ENCODE results near the gene PNMA6E. TPM values are rescaled to one million over a fixed set of nuclear protein-coding genes. Genes with fewer than 3 reads are reported as not detected.

PNMA6E gene
- polyA plus RNA-seq (not detected in 2 replicates), polyA minus RNA-seq (not detected in 2 replicates)

GRCh38 chrX:153401133-153401764 is at the start of gene PNMA6E:
Gene PNMA6E (minus strand): TSS chrX:153401350. CDS start chrX:153398849, 2,501 bp downstream.
- H3K79me2 ChIP-seq (replicated peaks; ENCODE audit: insufficient read depth, low read length): no peaks in the 10 kb centered on the region
- no peaks in the 10 kb centered on the region for H3F3A ChIP-seq (ENCODE audit: insufficient read depth, low read length, poor library complexity, severe bottlenecking)
- no peaks in the 10 kb centered on the region for H3K9me3 ChIP-seq (ENCODE audit: low read length)
- H2AFZ ChIP-seq (ENCODE audit: low read depth, low read length): no peak within 1 kb of the TSS
- H3K9ac ChIP-seq (ENCODE audit: low read length): no peak within 1 kb of the TSS
- H3K36me3 ChIP-seq (ENCODE audit: insufficient read depth, low read length): no peaks in the 10 kb centered on the region
- no peak for TF ChIP-seq SMC3 (conservative IDR thresholded peaks at IDR 0.05; ENCODE audit: poor library complexity)
- TF ChIP-seq MXI1 (conservative IDR thresholded peaks at IDR 0.05; ENCODE audit: poor library complexity, severe bottlenecking): no peak
- TF ChIP-seq REST (IDR thresholded peaks at IDR 0.05; ENCODE audit: borderline replicate concordance): no peak
- TF ChIP-seq RAD21 (conservative IDR thresholded peaks at IDR 0.05): no peak
- no peak for TF ChIP-seq POLR2AphosphoS5 (IDR thresholded peaks at IDR 0.05)
- TF ChIP-seq EP300 (conservative IDR thresholded peaks at IDR 0.05; ENCODE audit: poor library complexity, severe bottlenecking): no peak
- TF ChIP-seq, protein P1, sequence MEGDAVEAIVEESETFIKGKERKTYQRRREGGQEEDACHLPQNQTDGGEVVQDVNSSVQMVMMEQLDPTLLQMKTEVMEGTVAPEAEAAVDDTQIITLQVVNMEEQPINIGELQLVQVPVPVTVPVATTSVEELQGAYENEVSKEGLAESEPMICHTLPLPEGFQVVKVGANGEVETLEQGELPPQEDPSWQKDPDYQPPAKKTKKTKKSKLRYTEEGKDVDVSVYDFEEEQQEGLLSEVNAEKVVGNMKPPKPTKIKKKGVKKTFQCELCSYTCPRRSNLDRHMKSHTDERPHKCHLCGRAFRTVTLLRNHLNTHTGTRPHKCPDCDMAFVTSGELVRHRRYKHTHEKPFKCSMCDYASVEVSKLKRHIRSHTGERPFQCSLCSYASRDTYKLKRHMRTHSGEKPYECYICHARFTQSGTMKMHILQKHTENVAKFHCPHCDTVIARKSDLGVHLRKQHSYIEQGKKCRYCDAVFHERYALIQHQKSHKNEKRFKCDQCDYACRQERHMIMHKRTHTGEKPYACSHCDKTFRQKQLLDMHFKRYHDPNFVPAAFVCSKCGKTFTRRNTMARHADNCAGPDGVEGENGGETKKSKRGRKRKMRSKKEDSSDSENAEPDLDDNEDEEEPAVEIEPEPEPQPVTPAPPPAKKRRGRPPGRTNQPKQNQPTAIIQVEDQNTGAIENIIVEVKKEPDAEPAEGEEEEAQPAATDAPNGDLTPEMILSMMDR (IDR thresholded peaks at IDR 0.05; ENCODE audit: poor library complexity, severe bottlenecking): no peak
- TF ChIP-seq TAF1 (IDR thresholded peaks at IDR 0.05; ENCODE audit: low read depth): no peak
- TF ChIP-seq EZH2 (IDR thresholded peaks at IDR 0.05; ENCODE audit: borderline replicate concordance, insufficient read depth, low read length, poor library complexity, severe bottlenecking): no peak
- no peak within 1 kb of the TSS for H3K4me2 ChIP-seq (ENCODE audit: low read length)
- no peak within 1 kb of the TSS for H3K4me3 ChIP-seq (ENCODE audit: low read length)
- no peak within 1 kb of the TSS for H3K27ac ChIP-seq (ENCODE audit: low read length)
- H3K27me3 ChIP-seq (ENCODE audit: insufficient read depth, low read depth, low read length): no peaks in the 10 kb centered on the region
- no peaks in the 10 kb centered on the region for H4K20me1 ChIP-seq (ENCODE audit: insufficient read depth)
- H3K9me2 ChIP-seq (ENCODE audit: insufficient read depth, low read length): no peaks in the 10 kb centered on the region

- Histone ChIP-seq H3K4me2 (ENCODE audit: low read length) (no peak overlapping the region), H3K79me2 (replicated peaks; ENCODE audit: insufficient read depth, low read length) (no peaks in the 10 kb centered on the region), H3K9me2 (ENCODE audit: insufficient read depth, low read length) (no peaks in the 10 kb centered on the region), H3K36me3 (ENCODE audit: insufficient read depth, low read length) (no peaks in the 10 kb centered on the region), H3K9me3 (ENCODE audit: low read length) (no peaks in the 10 kb centered on the region), H3K9ac (ENCODE audit: low read length) (no peak overlapping the region), H3K4me3 (ENCODE audit: low read length) (no peak overlapping the region), H3K27me3 (ENCODE audit: insufficient read depth, low read depth, low read length) (no peaks in the 10 kb centered on the region), H3F3A (ENCODE audit: insufficient read depth, low read length, poor library complexity, severe bottlenecking) (no peaks in the 10 kb centered on the region), H2AFZ (ENCODE audit: low read depth, low read length) (no peak overlapping the region), H3K27ac (ENCODE audit: low read length) (no peak overlapping the region), H4K20me1 (ENCODE audit: insufficient read depth) (no peaks in the 10 kb centered on the region)
- TF ChIP-seq POLR2AphosphoS5 (IDR thresholded peaks at IDR 0.05) (no peak), EP300 (conservative IDR thresholded peaks at IDR 0.05; ENCODE audit: poor library complexity, severe bottlenecking) (no peak), TAF1 (IDR thresholded peaks at IDR 0.05; ENCODE audit: low read depth) (no peak), REST (IDR thresholded peaks at IDR 0.05; ENCODE audit: borderline replicate concordance) (no peak), MXI1 (conservative IDR thresholded peaks at IDR 0.05; ENCODE audit: poor library complexity, severe bottlenecking) (no peak), SMC3 (conservative IDR thresholded peaks at IDR 0.05; ENCODE audit: poor library complexity) (no peak), RAD21 (conservative IDR thresholded peaks at IDR 0.05) (no peak), EZH2 (IDR thresholded peaks at IDR 0.05; ENCODE audit: borderline replicate concordance, insufficient read depth, low read length, poor library complexity, severe bottlenecking) (no peak)
- TF ChIP-seq, protein P1 (IDR thresholded peaks at IDR 0.05; ENCODE audit: poor library complexity, severe bottlenecking): no peak
Measured at GRCh38 chrX:153450949-153451277, 49.8 kb upstream of the PNMA6E start.
